Ovary (tissue), 3 donors: ENCODE results near the gene N4BP2L1.
A peak's percentile ranks its signal among the peaks of the same experiment; 100 is the strongest.

ENCODE experiments used
- POLR2A ChIP-seq: fragments of 450-650 bp; IDR thresholded peaks from one replicate; pipeline ENCODE4 v1.6.1; 2017; ENCODE audit warnings: antibody characterized with exemption, mild to moderate bottlenecking, moderate library complexity
- TF ChIP-seq, protein P1 (sequence below), 3 donors: fragments of 450-650 bp in 2 of 3; fragments of 200-600 bp in 1 of 3; IDR thresholded peaks; one replicate each; pipeline versions ENCODE4 v1.5.1 to v1.8.0; 2016 to 2022; ENCODE audit warnings: antibody characterized with exemption in 3 of 3, mild to moderate bottlenecking in 1 of 3
- donor health status: DM: no; HTN: no; CAD: no.

GRCh38 chr13:32427852-32428580 is at the start of gene N4BP2L1:
- TF ChIP-seq, protein P1, sequence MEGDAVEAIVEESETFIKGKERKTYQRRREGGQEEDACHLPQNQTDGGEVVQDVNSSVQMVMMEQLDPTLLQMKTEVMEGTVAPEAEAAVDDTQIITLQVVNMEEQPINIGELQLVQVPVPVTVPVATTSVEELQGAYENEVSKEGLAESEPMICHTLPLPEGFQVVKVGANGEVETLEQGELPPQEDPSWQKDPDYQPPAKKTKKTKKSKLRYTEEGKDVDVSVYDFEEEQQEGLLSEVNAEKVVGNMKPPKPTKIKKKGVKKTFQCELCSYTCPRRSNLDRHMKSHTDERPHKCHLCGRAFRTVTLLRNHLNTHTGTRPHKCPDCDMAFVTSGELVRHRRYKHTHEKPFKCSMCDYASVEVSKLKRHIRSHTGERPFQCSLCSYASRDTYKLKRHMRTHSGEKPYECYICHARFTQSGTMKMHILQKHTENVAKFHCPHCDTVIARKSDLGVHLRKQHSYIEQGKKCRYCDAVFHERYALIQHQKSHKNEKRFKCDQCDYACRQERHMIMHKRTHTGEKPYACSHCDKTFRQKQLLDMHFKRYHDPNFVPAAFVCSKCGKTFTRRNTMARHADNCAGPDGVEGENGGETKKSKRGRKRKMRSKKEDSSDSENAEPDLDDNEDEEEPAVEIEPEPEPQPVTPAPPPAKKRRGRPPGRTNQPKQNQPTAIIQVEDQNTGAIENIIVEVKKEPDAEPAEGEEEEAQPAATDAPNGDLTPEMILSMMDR (IDR thresholded peaks at IDR 0.05) = no peak
- peak; percentile 89 for TF ChIP-seq POLR2A
